ENCODE results near the gene TEX261.
A peak's percentile ranks its signal among the peaks of the same experiment; 100 is the strongest.
"Not testable (repeated sequence)": the region's sequence is repeated elsewhere in the genome, so short reads cannot be mapped to it uniquely, and the experiment has no call there.

The TEX261 gene

DNA sequence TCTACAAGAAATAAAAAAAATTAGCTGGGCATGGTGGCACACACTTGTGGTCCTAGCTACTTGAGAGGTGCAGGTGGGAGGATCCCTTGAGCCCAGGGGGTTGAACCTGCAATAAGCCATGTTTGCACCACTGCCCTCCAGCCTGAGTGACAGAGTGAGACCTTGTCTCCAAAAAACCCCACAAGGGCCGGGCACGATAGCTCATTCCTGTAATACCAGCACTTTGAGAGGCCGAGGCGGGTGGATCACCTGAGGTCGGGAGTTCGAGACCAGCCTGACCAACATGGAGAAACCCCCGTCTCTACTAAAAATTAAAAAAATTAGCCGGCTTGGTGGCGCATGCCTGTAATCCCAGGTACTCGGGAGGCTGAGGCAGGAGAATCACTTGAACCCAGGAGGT is 5.3 kb upstream of the TEX261 start:
- not testable (repeated sequence) for H3K9ac ChIP-seq (ENCODE audit: low read length in 2 of 2); H3K27ac ChIP-seq (ENCODE audit: low read length); H3K36me3 ChIP-seq (ENCODE audit: control insufficient read depth in 2 of 2, insufficient read depth in 2 of 2, low read length in 2 of 2); H3K9me3 ChIP-seq (ENCODE audit: control insufficient read depth in 2 of 2, low read length in 2 of 2); H3K27me3 ChIP-seq (ENCODE audit: control insufficient read depth in 1 of 2, insufficient read depth in 2 of 2, low read length in 2 of 2); H3K4me1 ChIP-seq (ENCODE audit: control insufficient read depth, insufficient read depth, low read length); H3K4me3 ChIP-seq (ENCODE audit: low read length in 2 of 2)

DNA sequence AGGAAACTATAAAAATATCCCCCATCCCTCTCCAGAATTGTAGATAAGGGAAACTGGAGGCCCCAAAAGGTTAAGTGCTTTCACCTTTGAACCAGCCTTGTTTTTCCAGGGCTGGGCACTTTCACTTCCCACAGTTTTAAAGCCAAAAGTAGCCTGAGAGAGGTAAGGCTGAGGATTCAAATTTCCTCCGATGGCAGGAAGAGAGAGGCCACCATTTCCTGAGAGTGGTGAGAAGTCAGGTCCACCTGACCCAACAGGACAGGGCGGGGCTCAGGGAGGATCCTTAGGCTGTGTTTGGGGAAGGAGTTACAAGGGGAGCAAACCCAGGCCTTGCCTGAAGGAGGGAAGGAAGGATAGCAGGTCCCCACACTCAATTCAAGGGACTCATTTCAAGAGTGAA is 4.7 kb upstream of the TEX261 start:
- H3K4me3 ChIP-seq (ENCODE audit: low read length in 2 of 2) = no peak overlapping the region
- H3K9me3 ChIP-seq (ENCODE audit: control insufficient read depth in 2 of 2, low read length in 2 of 2) = no peaks in the 10 kb centered on the region
- H3K4me1 ChIP-seq (ENCODE audit: control insufficient read depth, insufficient read depth, low read length) = peaks cover 9% of the 10 kb centered on the region
- H3K27me3 ChIP-seq (ENCODE audit: control insufficient read depth in 1 of 2, insufficient read depth in 2 of 2, low read length in 2 of 2) = no peaks in the 10 kb centered on the region
- no peak overlapping the region for H3K27ac ChIP-seq (ENCODE audit: low read length)
- no peak overlapping the region for H3K9ac ChIP-seq (ENCODE audit: low read length in 2 of 2)
- H3K36me3 ChIP-seq (ENCODE audit: control insufficient read depth in 2 of 2, insufficient read depth in 2 of 2, low read length in 2 of 2) = no peaks in the 10 kb centered on the region

DNA sequence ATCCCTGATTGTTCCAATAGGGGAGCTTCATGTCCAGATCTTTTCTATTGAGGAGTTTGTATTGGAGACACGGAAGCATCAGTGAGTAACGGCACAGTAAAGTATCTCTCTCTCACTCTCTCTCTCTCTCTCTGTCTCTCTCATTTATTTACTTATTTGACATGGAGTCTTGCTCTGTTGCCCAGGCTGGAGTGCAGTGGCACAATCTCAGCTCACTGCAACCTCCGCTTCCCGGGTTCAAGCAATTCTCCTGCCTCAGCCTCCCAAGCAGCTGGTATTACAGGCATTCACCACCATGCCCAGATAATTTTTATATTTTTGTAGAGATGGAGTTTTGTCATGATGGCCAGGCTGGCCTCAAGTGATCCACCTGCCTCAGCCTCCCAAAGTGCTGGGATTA is 4.2 kb upstream of the TEX261 start:
- H3K9ac ChIP-seq (ENCODE audit: low read length in 2 of 2); H3K27ac ChIP-seq (ENCODE audit: low read length); H3K4me3 ChIP-seq (ENCODE audit: low read length in 2 of 2); H3K9me3 ChIP-seq (ENCODE audit: control insufficient read depth in 2 of 2, low read length in 2 of 2); H3K36me3 ChIP-seq (ENCODE audit: control insufficient read depth in 2 of 2, insufficient read depth in 2 of 2, low read length in 2 of 2); H3K27me3 ChIP-seq (ENCODE audit: control insufficient read depth in 1 of 2, insufficient read depth in 2 of 2, low read length in 2 of 2): not testable (repeated sequence)
- H3K4me1 ChIP-seq (ENCODE audit: control insufficient read depth, insufficient read depth, low read length) = peaks cover 13% of the 10 kb centered on the region

- Histone ChIP-seq H3K27ac (ENCODE audit: low read length) (no peak overlapping the region), H3K9me3 (ENCODE audit: control insufficient read depth in 2 of 2, low read length in 2 of 2) (no peaks in the 10 kb centered on the region), H3K36me3 (ENCODE audit: control insufficient read depth in 2 of 2, insufficient read depth in 2 of 2, low read length in 2 of 2) (peaks cover 5 to 16% of the 10 kb centered on the region in 2 donors), H3K9ac (ENCODE audit: low read length in 2 of 2) (peak overlapping the region; percentile 64 to 71), H3K27me3 (ENCODE audit: control insufficient read depth in 1 of 2, insufficient read depth in 2 of 2, low read length in 2 of 2) (no peaks in the 10 kb centered on the region), H3K4me3 (ENCODE audit: low read length in 2 of 2) (peak overlapping the region; percentile 85 to 93), H3K4me1 (ENCODE audit: control insufficient read depth, insufficient read depth, low read length) (peaks cover 25% of the 10 kb centered on the region)
Measured at GRCh38 chr2:70995426-70995729, 705 bp upstream of the TEX261 start.

GRCh38 chr2:70994009-70994698 is 519 bp downstream of the TEX261 start:
- Histone ChIP-seq H3K36me3 (ENCODE audit: control insufficient read depth in 2 of 2, insufficient read depth in 2 of 2, low read length in 2 of 2) (peaks cover 14 to 27% of the 10 kb centered on the region in 2 donors), H3K4me3 (ENCODE audit: low read length in 2 of 2) (peak overlapping the region; percentile 84 to 93), H3K27ac (ENCODE audit: low read length) (peak overlapping the region; percentile 24), H3K4me1 (ENCODE audit: control insufficient read depth, insufficient read depth, low read length) (peaks cover 25% of the 10 kb centered on the region), H3K9ac (ENCODE audit: low read length in 2 of 2) (peak overlapping the region; percentile 79 to 91), H3K9me3 (ENCODE audit: control insufficient read depth in 2 of 2, low read length in 2 of 2) (no peaks in the 10 kb centered on the region), H3K27me3 (ENCODE audit: control insufficient read depth in 1 of 2, insufficient read depth in 2 of 2, low read length in 2 of 2) (no peaks in the 10 kb centered on the region)

DNA sequence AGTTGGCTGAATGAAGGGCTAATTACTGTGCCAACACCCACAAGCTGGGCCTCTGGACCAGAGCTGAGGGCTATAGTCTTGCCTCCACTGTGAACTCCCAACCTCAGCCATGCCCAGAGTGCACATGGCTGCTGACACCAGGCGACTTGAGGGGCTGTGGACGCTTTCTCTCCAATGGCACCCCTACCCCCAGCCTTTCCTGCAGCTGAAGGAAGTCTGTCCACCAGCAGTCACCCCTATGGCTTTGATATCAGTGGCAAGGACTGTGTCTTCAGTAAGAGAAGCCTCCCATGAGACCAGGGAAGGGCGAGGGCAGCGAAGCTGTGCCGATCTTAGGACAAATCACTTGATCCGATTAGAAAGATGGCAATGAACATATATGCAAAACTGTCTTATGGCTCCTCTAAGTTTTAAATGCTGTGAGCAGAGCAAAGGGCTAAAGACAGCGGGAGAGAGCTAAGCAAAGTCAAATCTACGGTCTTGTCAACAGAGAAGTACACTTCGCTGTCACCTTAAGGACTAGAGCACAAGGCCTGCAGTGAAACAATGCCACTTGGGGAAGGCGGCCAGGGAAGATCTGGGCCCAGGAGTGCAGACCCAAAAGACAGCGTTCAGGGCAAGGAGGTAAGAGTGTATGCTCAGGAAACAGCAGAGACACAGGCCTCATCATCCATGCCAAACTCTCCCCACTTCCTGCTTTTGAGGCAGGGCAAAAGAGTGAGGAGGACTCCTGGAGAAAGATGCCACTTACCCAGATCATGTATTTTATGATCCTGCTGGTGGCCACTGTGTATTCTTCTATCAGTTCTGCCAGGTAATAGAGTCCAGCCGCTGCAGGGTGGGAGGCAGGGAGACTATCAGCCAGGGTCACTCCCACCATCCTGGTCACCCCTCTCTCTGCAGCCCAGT is 1.5 kb downstream of the TEX261 start:
- H3K4me3 ChIP-seq (ENCODE audit: low read length in 2 of 2) = peak overlapping the region; percentile 84 to 93
- no peaks in the 10 kb centered on the region for H3K9me3 ChIP-seq (ENCODE audit: control insufficient read depth in 2 of 2, low read length in 2 of 2)
- peaks cover 25% of the 10 kb centered on the region for H3K4me1 ChIP-seq (ENCODE audit: control insufficient read depth, insufficient read depth, low read length)
- H3K27ac ChIP-seq (ENCODE audit: low read length) = no peak overlapping the region
- H3K36me3 ChIP-seq (ENCODE audit: control insufficient read depth in 2 of 2, insufficient read depth in 2 of 2, low read length in 2 of 2) = peaks cover 23 to 34% of the 10 kb centered on the region in 2 donors
- no peaks in the 10 kb centered on the region for H3K27me3 ChIP-seq (ENCODE audit: control insufficient read depth in 1 of 2, insufficient read depth in 2 of 2, low read length in 2 of 2)
- peak overlapping the region; percentile 79 to 91 for H3K9ac ChIP-seq (ENCODE audit: low read length in 2 of 2)

DNA sequence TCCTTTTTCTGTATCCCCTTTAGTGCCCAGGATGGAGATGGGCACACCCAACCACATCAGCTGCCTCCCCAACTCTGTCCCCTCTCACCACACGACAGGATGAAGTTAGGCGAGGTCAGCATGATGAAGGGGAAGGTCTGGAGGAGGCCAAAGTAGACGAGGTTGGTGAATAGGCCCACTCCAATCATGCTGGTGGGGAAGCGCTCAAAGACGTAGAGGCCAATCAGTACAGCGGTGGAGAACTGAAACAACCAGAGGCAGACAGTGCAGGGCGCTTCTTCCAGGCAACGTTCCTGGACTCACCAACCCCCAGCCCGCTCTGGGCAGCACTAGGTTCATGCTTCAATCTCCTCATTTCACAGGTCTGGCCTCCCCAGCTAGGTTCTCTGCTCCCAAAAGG is 2.9 kb downstream of the TEX261 start:
- H3K27ac ChIP-seq (ENCODE audit: low read length) = no peak overlapping the region
- H3K9ac ChIP-seq (ENCODE audit: low read length in 2 of 2) = no peak overlapping the region

GRCh38 chr2:70991142-70991541 is 3.5 kb downstream of the TEX261 start:
- Histone ChIP-seq H3K9ac (ENCODE audit: low read length in 2 of 2) (no peak overlapping the region), H3K36me3 (ENCODE audit: control insufficient read depth in 2 of 2, insufficient read depth in 2 of 2, low read length in 2 of 2) (peaks cover 36 to 53% of the 10 kb centered on the region in 2 donors), H3K4me3 (ENCODE audit: low read length in 2 of 2) (no peak overlapping the region), H3K4me1 (ENCODE audit: control insufficient read depth, insufficient read depth, low read length) (peaks cover 30% of the 10 kb centered on the region), H3K9me3 (ENCODE audit: control insufficient read depth in 2 of 2, low read length in 2 of 2) (no peaks in the 10 kb centered on the region), H3K27me3 (ENCODE audit: control insufficient read depth in 1 of 2, insufficient read depth in 2 of 2, low read length in 2 of 2) (no peaks in the 10 kb centered on the region), H3K27ac (ENCODE audit: low read length) (no peak overlapping the region)

More for the DNA sequence above, 2.9 kb downstream of the TEX261 start:
- Histone ChIP-seq H3K4me3 (ENCODE audit: low read length in 2 of 2) (no peak overlapping the region), H3K27me3 (ENCODE audit: control insufficient read depth in 1 of 2, insufficient read depth in 2 of 2, low read length in 2 of 2) (no peaks in the 10 kb centered on the region), H3K4me1 (ENCODE audit: control insufficient read depth, insufficient read depth, low read length) (peaks cover 27% of the 10 kb centered on the region), H3K36me3 (ENCODE audit: control insufficient read depth in 2 of 2, insufficient read depth in 2 of 2, low read length in 2 of 2) (peaks cover 34 to 48% of the 10 kb centered on the region in 2 donors), H3K9me3 (ENCODE audit: control insufficient read depth in 2 of 2, low read length in 2 of 2) (no peaks in the 10 kb centered on the region)

DNA sequence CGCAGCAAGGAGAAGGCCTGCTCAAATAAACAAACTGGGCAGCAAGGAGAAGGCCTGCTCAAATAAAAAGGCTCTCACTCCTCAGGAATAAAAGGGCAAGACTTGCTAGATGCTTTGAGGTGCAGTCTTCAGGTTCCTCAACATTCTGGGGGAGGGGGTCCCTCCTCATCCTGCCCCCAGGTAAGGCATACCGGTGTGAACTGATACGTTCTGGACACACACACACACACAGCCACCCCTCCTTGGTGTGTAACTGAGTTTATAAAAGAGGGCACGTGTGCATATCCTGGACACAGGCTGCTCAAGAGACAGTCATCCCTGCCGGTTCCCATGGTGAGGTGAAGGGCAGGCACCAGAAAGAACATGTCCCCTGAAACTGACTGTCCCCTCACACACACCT is 4.5 kb downstream of the TEX261 start:
- Histone ChIP-seq H3K9me3 (ENCODE audit: control insufficient read depth in 2 of 2, low read length in 2 of 2) (no peaks in the 10 kb centered on the region), H3K4me1 (ENCODE audit: control insufficient read depth, insufficient read depth, low read length) (peaks cover 26% of the 10 kb centered on the region), H3K27me3 (ENCODE audit: control insufficient read depth in 1 of 2, insufficient read depth in 2 of 2, low read length in 2 of 2) (no peaks in the 10 kb centered on the region), H3K4me3 (ENCODE audit: low read length in 2 of 2) (no peak overlapping the region), H3K27ac (ENCODE audit: low read length) (no peak overlapping the region), H3K36me3 (ENCODE audit: control insufficient read depth in 2 of 2, insufficient read depth in 2 of 2, low read length in 2 of 2) (peaks cover 42 to 60% of the 10 kb centered on the region in 2 donors), H3K9ac (ENCODE audit: low read length in 2 of 2) (no peak overlapping the region)

DNA sequence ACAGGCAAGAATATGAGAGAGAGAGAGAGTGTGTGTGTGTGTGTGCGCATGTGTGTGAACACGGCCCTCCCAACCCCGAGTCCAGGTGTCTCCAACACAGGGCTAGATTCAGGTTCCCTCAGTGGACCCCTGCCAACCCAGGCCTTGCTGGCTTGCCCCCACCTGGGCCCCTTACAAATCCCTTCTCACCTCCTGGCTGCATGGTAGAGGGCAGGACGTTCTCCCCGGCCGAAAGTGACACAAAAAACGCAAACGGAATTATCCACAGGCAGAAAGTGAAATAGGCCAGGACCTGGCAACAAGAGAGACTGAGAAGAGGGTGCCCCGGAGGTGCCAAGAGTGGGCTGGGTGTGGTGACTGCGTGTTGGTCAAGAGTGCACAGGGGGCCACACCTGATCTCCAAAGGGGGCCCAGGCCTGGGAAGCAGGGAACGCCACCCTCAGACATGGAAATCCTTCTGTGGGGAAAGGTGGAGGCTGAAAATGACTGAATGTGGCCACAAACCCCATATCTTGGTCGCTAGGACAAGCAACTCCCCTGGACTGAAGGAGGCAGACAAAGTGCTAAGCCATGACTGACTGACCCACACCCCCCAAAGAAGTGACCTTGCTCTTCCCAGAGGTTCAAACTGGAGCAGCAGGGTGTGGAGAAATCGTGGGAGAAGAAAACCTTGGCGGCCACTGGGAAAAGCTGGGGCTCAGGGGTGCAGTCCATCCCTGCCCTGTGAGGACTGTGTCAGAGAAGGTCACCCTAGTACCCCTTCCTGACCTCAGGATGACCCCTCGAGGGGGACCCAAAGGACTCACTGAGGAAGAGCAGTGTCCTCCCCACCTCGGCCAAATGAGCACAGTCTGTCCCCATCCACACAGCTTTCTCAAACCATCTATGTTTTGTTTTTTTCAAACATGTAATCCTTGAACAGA is 5.7 kb downstream of the TEX261 start:
- no peak overlapping the region for H3K9ac ChIP-seq (ENCODE audit: low read length in 2 of 2)
- H3K36me3 ChIP-seq (ENCODE audit: control insufficient read depth in 2 of 2, insufficient read depth in 2 of 2, low read length in 2 of 2) = peaks cover 42 to 60% of the 10 kb centered on the region in 2 donors
- H3K9me3 ChIP-seq (ENCODE audit: control insufficient read depth in 2 of 2, low read length in 2 of 2) = no peaks in the 10 kb centered on the region
- no peak overlapping the region for H3K27ac ChIP-seq (ENCODE audit: low read length)
- peaks cover 22% of the 10 kb centered on the region for H3K4me1 ChIP-seq (ENCODE audit: control insufficient read depth, insufficient read depth, low read length)
- no peaks in the 10 kb centered on the region for H3K27me3 ChIP-seq (ENCODE audit: control insufficient read depth in 1 of 2, insufficient read depth in 2 of 2, low read length in 2 of 2)
- H3K4me3 ChIP-seq (ENCODE audit: low read length in 2 of 2) = no peak overlapping the region
